HL-60 (cell line): Measurements from ENCODE around the gene GSAP.

ENCODE experiments used
- DNase-seq, 2 experiments: peaks; one replicate each; pipeline ENCODE4 v3.0.0-alpha.2; 2010 to 2020; ENCODE audit warnings: low read depth in 1 of 2, low spot score in 1 of 2
- H3K27ac ChIP-seq: fragments of 250-450 bp; sonication (Bioruptor Pico); replicated peaks from 2 replicates; pipeline ENCODE4 v1.5.1; 2020; ENCODE audit warnings: mild to moderate bottlenecking, moderate library complexity
- H3K27me3 ChIP-seq: fragments of 250-450 bp; sonication (Bioruptor Pico); 2 replicates; pipeline ENCODE4 v1.5.1; 2021; ENCODE audit warnings: mild to moderate bottlenecking, moderate library complexity; ENCODE audit not compliant: insufficient read depth, poor library complexity, severe bottlenecking
- H3K4me3 ChIP-seq: replicated peaks from 2 replicates; pipeline ENCODE4 v1.5.1; 2011; ENCODE audit warnings: mild to moderate bottlenecking, control low read depth, low read length; ENCODE audit not compliant: insufficient read depth
- CTCF ChIP-seq: IDR thresholded peaks from one replicate; pipeline ENCODE4 v1.5.1; 2011; ENCODE audit warnings: low read length, control low read depth, inconsistent platforms; ENCODE audit not compliant: insufficient read depth
- GABPA ChIP-seq: IDR thresholded peaks from 2 replicates; pipeline ENCODE4 v1.6.1; 2012; ENCODE audit warnings: low read depth
- POLR2AphosphoS5 ChIP-seq: IDR thresholded peaks from 2 replicates; pipeline ENCODE4 v1.6.1; 2012; ENCODE audit warnings: low read depth
- REST ChIP-seq: IDR thresholded peaks from 2 replicates; pipeline ENCODE4 v1.6.1; 2012; ENCODE audit warnings: low read depth; ENCODE audit not compliant: insufficient replicate concordance
- SPI1 ChIP-seq: IDR thresholded peaks from 2 replicates; pipeline ENCODE4 v1.6.1; 2012; ENCODE audit warnings: low read depth, mild to moderate bottlenecking, borderline replicate concordance

GSAP gene

DNA sequence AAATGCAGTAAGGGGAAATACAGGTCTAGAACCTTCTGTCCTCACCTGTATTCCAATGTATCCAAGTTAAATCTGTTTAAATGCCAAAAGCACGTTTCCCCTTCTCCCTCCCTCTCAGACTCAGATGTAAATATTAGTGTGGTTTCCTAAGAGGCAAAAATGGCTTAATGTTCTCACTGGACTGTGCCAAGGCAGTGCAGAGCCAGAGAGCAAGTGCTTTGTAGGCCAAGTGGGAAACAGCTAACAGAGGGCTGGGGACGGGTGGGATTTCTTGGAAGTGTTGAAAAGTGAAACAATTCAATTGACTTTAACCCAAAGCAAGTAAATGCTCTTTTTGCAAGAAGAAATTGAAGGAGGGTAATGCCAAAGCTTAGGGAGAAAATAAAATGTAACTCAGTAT, 103.1 kb downstream of the GSAP start:
- DNase-seq: no peak
- no peak overlapping the region for H3K4me3 ChIP-seq
- no peaks in the 10 kb centered on the region for H3K27me3 ChIP-seq
- no peak overlapping the region for H3K27ac ChIP-seq
- no peak for TF ChIP-seq POLR2AphosphoS5
- TF ChIP-seq GABPA: no peak
- no peak for TF ChIP-seq SPI1
- TF ChIP-seq REST: no peak
- TF ChIP-seq CTCF: no peak

DNA sequence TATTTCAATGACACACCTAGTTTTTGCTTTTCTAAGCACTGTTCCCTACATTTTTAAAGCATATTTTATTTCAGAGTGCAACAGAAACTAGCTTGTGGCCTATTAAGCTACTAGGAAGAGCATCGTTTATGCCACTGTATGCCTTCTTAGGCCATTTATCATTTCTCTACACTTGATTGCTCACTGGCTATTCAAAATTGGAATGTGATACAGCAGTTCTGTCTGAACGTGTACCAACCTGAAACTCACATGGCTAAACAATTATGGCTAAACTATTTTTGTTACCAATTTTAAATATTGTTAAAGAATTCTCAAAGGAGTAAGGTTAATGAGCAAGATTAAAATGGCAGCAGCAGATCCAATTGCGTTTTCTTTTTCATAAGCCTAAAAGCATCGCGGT, 105.2 kb downstream of the GSAP start:
- Histone ChIP-seq H3K4me3 (no peak overlapping the region), H3K27ac (no peak overlapping the region), H3K27me3 (no peaks in the 10 kb centered on the region)
- no peak for DNase-seq
- TF ChIP-seq POLR2AphosphoS5: no peak
- TF ChIP-seq SPI1: no peak

DNA sequence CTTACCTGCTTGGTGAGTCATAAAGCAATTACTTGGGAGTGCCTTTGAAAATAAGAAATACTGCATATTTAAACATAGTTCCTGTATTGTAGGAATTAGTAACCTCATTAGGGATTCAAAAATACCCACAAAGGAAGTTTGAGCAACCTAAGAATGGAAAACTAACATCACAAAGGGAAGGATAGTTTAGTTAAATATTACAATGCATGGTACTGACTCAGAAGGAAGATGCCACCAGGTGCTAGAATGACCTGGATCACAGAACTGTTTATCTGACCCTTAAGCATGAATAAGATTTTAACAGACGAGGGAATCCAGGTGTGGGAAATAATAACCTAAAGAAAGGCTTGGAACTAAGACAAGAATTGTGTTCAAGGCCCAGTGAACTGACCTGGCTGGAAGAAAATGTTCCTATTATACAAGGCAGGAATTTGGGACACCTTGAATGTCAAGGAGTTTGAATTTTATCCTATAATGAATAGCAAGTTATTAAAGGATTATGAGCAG, 106.4 kb downstream of the GSAP start:
- Histone ChIP-seq H3K27ac (no peak overlapping the region), H3K4me3 (no peak overlapping the region), H3K27me3 (no peaks in the 10 kb centered on the region)
- no peak for DNase-seq
- no peak for TF ChIP-seq SPI1
- TF ChIP-seq GABPA: no peak
- TF ChIP-seq CTCF: no peak
- no peak for TF ChIP-seq REST
- no peak for TF ChIP-seq POLR2AphosphoS5

DNA sequence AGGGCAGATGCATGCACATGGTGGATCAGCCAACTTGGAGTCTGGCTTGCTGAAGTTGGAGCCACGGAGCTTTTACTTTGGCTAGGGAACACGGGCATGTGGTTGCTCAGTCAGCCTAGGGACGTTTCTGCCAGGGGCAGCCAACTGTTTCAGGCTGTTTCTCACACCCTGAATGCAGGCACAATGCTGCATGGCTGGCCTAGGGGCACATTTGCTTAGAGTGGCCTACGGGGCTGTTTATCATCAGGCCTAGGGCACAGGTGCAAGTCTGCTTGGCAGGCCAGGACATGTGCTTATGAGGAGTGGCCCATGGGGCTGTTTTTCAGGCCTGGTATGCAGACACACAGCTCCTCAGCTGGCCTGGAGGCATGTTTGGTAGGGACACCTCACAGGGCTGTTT, 107.4 kb downstream of the GSAP start:
- Histone ChIP-seq H3K4me3 (no peak overlapping the region), H3K27ac (no peak overlapping the region), H3K27me3 (no peaks in the 10 kb centered on the region)
- DNase-seq: no peak
- TF ChIP-seq SPI1 (no peak), REST (no peak), CTCF (no peak), GABPA (no peak), POLR2AphosphoS5 (no peak)
